Ascending aorta (tissue), 2 donors: ENCODE measurements around the gene CLPSL1. TPM values are rescaled to one million over a fixed set of nuclear protein-coding genes. Genes with fewer than 3 reads are reported as not detected.

ENCODE experiments used
- DNase-seq, 2 donors: peaks; one replicate each; pipeline ENCODE4 v3.0.0-alpha.2; 2019; ENCODE audit warnings: low spot score in 2 of 2
- H3K27ac ChIP-seq, 2 donors: fragments of 200-600 bp; sonication (generic); one replicate each; pipeline ENCODE4 v1.5.1; 2016 to 2017; ENCODE audit warnings: mild to moderate bottlenecking in 1 of 2
- H3K27me3 ChIP-seq: fragments of 200-600 bp; sonication (generic); one replicate; pipeline ENCODE4 v1.5.1; 2017
- H3K36me3 ChIP-seq, 2 donors: fragments of 200-600 bp; sonication (generic); one replicate each; pipeline ENCODE4 v1.5.1; 2016
- H3K4me1 ChIP-seq, 2 donors: fragments of 200-600 bp; sonication (generic); one replicate each; pipeline ENCODE4 v1.5.1; 2016 to 2017; ENCODE audit warnings: mild to moderate bottlenecking in 1 of 2
- H3K4me3 ChIP-seq, 2 donors: fragments of 200-600 bp; sonication (generic); one replicate each; pipeline ENCODE4 v1.5.1; 2016 to 2017; ENCODE audit warnings: mild to moderate bottlenecking in 1 of 2
- H3K9me3 ChIP-seq, 2 donors: fragments of 200-600 bp; sonication (generic); one replicate each; pipeline ENCODE4 v1.5.1; 2016
- CTCF ChIP-seq, 3 experiments: fragments of 200-600 bp in 2 of 3; fragments of 450-650 bp in 1 of 3; sonication (generic) in 2 of 3; IDR thresholded peaks; one replicate each; pipeline ENCODE4 v1.5.1; 2016 to 2019; ENCODE audit warnings: antibody characterized with exemption in 3 of 3, mild to moderate bottlenecking in 1 of 3, moderate library complexity in 1 of 3
- intact Hi-C: fragments of 100-400 bp; cut with DNase I; formaldehyde crosslinking; loops from one replicate; pipeline ENCODE4 v1.15.1; 2023
- total RNA-seq: library from RNA; depleted of rRNA; stranded (reverse); fragments of >200 nt; gene quantifications from one replicate; pipeline ENCODE4 v1.1.0, GENCODE V29; 2016

CLPSL1 gene
- total RNA-seq, 1 donor from 2014 or later: not detected

DNA sequence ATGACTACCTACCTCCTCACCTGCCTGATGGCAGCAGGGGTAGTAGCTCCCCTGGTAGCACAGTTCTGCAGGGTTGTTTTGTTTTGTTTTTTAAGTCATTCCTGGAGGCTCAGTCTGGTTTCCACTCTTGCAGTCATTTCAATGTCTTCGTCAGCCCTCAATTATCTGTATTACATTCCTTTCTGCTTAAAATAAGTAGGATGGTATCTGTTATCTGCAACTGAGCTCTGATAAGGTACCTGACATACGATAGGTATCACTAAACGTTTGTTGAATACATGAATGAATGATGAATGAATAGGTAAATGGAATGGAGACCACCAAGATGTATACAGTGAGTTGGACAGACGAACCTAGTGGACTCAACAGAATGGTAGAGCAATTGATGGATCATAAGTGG lies 11.6 kb upstream of the CLPSL1 start:
- no peaks in the 10 kb centered on the region for H3K36me3 ChIP-seq
- no peak for TF ChIP-seq CTCF (IDR thresholded peaks at IDR 0.05)
- no peak for DNase-seq
- H3K4me1 ChIP-seq: no peaks in the 10 kb centered on the region
- no peaks in the 10 kb centered on the region for H3K9me3 ChIP-seq
- H3K4me3 ChIP-seq: no peak overlapping the region
- H3K27ac ChIP-seq: no peak overlapping the region
- no peaks in the 10 kb centered on the region for H3K27me3 ChIP-seq
- intact Hi-C loops: no loop called here

DNA sequence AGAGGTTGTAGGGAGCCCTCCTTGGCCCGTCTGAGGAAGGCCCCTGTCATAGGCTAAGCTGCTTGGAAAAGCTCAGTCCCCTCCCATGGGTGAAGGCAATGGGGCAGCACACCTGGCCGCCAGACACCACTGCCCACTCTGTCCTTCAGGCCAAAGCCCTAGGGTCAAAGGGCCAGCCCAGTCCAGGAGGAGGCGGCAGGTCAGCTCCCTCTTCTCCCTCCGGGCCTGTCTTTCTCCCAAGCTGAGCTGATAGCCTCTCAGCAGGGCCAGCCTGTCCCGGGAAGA lies 9.5 kb upstream of the CLPSL1 start:
- no peaks in the 10 kb centered on the region for H3K36me3 ChIP-seq
- peaks cover 0 to 1% of the 10 kb centered on the region in 2 donors for H3K4me1 ChIP-seq
- no peak for TF ChIP-seq CTCF (IDR thresholded peaks at IDR 0.05)
- intact Hi-C loops: no loop called here
- H3K27me3 ChIP-seq: no peaks in the 10 kb centered on the region
- no peaks in the 10 kb centered on the region for H3K9me3 ChIP-seq
- H3K4me3 ChIP-seq: no peak overlapping the region
- DNase-seq: no peak
- no peak overlapping the region for H3K27ac ChIP-seq

DNA sequence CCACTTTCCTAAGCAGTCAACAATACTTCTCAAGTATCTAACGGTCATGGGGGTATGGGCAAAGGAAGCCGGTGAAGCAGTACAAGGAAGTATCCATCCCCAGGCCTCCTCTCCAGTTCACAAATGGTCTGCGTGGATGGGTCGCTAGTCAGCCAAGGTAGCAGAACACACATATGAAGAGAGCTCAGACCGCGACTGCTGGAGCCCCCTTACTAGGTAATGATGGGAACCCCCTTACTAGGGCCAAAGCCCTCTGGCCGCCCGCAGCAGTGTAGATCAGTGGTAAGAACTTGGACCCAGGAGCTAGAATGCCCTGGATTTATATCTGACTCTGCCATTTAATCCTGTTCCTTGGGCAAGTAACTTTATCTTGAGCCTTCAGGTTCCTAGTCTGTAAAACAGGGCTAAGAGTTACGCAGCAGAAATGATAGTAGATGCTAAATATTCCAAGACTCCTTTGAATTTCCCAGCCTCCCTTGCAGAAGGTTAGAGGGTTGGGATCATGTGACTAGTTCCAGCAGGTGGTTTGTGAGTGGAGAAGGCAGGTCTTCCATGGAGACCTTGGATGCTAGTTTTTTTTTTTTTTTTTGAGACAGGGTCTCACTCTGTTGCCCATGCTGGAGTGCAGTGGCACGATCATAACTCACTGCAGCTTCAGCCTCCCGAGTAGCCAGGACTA lies 6.6 kb upstream of the CLPSL1 start:
- no peak for DNase-seq
- Histone ChIP-seq H3K4me3 (no peak overlapping the region), H3K27ac (no peak overlapping the region), H3K4me1 (peaks cover 0 to 4% of the 10 kb centered on the region in 2 donors), H3K9me3 (no peaks in the 10 kb centered on the region), H3K36me3 (no peaks in the 10 kb centered on the region), H3K27me3 (no peaks in the 10 kb centered on the region)
- intact Hi-C loops: no loop called here
- no peak for TF ChIP-seq CTCF (IDR thresholded peaks at IDR 0.05)

- Histone ChIP-seq H3K4me3 (no peak overlapping the region), H3K27me3 (no peaks in the 10 kb centered on the region), H3K27ac (no peak overlapping the region), H3K4me1 (peaks cover 0 to 4% of the 10 kb centered on the region in 2 donors), H3K36me3 (no peaks in the 10 kb centered on the region), H3K9me3 (no peaks in the 10 kb centered on the region)
- intact Hi-C loops: no loop called here
- no peak for DNase-seq
- no peak for TF ChIP-seq CTCF (IDR thresholded peaks at IDR 0.05)
Measured at GRCh38 chr6:35775031-35775430, 5.8 kb upstream of the CLPSL1 start.

DNA sequence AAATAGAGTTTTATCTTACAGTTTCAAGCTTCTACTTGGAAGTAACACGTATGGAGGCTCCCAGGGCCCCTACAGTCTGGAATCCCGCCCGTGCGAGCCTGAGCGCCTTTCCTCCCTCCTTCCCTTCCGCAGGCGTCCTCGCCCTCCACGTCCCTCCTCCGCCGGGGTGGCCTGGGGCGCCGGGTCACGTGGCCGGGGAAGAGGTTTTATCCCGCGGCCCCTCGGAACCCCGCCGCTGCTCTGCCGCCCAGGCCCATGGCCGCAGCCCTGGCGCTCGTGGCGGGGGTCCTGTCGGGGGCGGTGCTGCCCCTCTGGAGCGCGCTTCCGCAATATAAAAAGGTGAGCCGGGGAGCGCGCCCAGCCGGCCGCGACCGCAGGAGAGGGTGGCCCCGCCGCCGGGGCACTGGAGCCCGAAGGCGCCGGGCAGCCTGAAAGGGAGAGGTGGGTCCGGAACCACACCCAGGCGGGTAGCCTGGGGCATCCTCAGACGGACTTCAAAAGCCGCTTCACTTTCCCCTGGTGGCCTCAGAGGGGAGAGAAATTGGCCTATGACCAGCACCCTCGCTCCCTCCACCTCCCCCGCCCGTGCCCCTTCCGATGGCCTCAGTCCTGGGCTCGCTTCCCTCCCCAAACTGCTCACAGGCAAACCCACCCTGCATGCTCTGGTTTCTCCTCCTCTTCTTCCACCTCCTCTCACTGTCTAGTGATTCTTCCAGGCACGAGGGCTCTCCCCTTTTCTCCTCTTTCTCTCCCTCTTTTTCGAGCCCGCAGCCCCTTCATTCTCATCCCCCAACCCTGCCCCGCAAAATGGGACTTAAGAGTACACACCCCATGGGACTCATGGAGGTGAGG lies 4.2 kb upstream of the CLPSL1 start, which contains the start of gene CLPSL2:
CLPSL2 (plus strand) TSS at position 235 of the 852 bp plus-strand sequence; CDS start at position 256, 21 bp downstream.
- Histone ChIP-seq H3K4me1 (peaks cover 0 to 4% of the 10 kb centered on the region in 2 donors), H3K9me3 (no peaks in the 10 kb centered on the region), H3K36me3 (no peaks in the 10 kb centered on the region), H3K4me3 (peak within 1 kb of the TSS; percentile 39 to 61), H3K27ac (no peak within 1 kb of the TSS), H3K27me3 (no peaks in the 10 kb centered on the region)
- intact Hi-C loops: no loop called here
- TF ChIP-seq CTCF (IDR thresholded peaks at IDR 0.05): no peak
- DNase-seq: no peak
